Prostate gland (tissue), 2 donors: Measurements from ENCODE around the gene PEX16. TPM values are rescaled to one million over a fixed set of nuclear protein-coding genes. Genes with fewer than 3 reads are reported as not detected.

Experiments used
- DNase-seq: peaks from one replicate; pipeline ENCODE4 v3.0.0-alpha.2; 2019; ENCODE audit warnings: low spot score
- H3K27ac ChIP-seq, 2 donors: fragments of 200-600 bp; sonication (generic); 2 replicates each; pipeline ENCODE4 v1.5.1; 2017 to 2019
- H3K27me3 ChIP-seq: fragments of 200-600 bp; sonication (generic); replicated peaks from 2 replicates; pipeline ENCODE4 v1.5.1; 2019; ENCODE audit not compliant: insufficient read depth
- H3K36me3 ChIP-seq, 2 donors: fragments of 200-600 bp; sonication (generic); 1 replicate in 1 of 2; 2 replicates in 1 of 2; pipeline versions ENCODE4 v1.5.1 to v1.8.1; 2017 to 2019
- H3K4me1 ChIP-seq: fragments of 200-600 bp; sonication (generic); replicated peaks from 2 replicates; pipeline ENCODE4 v1.5.1; 2019
- H3K4me3 ChIP-seq, 2 donors: fragments of 200-600 bp; sonication (generic); 2 replicates each; pipeline ENCODE4 v1.5.1; 2017 to 2019
- H3K9me3 ChIP-seq: fragments of 200-600 bp; sonication (generic); 2 replicates; pipeline ENCODE4 v1.5.1; 2017
- CTCF ChIP-seq, 4 experiments: fragments of 200-600 bp in 2 of 4; fragments of 450-650 bp in 2 of 4; sonication (generic) in 2 of 4; IDR thresholded peaks; 1 replicate in 3 of 4; 2 replicates in 1 of 4; pipeline ENCODE4 v1.5.1; 2016 to 2019; ENCODE audit warnings: antibody characterized with exemption in 4 of 4, mild to moderate bottlenecking in 2 of 4, moderate library complexity in 2 of 4
- POLR2A ChIP-seq: fragments of 450-650 bp; IDR thresholded peaks from one replicate; pipeline ENCODE4 v1.6.1; 2016; ENCODE audit warnings: antibody characterized with exemption, mild to moderate bottlenecking
- POLR2AphosphoS5 ChIP-seq: sonication (generic); formaldehyde crosslinking; IDR thresholded peaks from one replicate; pipeline ENCODE4 v1.6.1; 2017; ENCODE audit warnings: antibody characterized with exemption
- WGBS: methylation state at CpG from one replicate; pipeline ENCODE4 v1.1.5; 2018; 5-methylcytosine and 5-hydroxymethylcytosine counted together
- intact Hi-C: fragments of 100-400 bp; cut with DNase I; formaldehyde crosslinking; loops from one replicate; pipeline ENCODE4 v1.14.2; 2022
- total RNA-seq, 2 donors: library from RNA; depleted of rRNA; stranded (reverse); fragments of >200 nt; gene quantifications; one replicate each; pipeline ENCODE4 v1.1.0, GENCODE V29; 2016

PEX16 gene
- total RNA-seq, 2 donors from 2014 or later: 31.8 to 35.4 TPM

- Histone ChIP-seq H3K27me3 (no peaks in the 10 kb centered on the region), H3K36me3 (no peaks in the 10 kb centered on the region), H3K9me3 (no peaks in the 10 kb centered on the region), H3K4me3 (peak overlapping the region in 1 of 2 donors; percentile 7), H3K4me1 (peaks cover 16% of the 10 kb centered on the region), H3K27ac (peak overlapping the region; percentile 63 to 79)
- intact Hi-C loops: no loop called here
- WGBS: 50% methylated on average over 8 of the region's 8 CpGs
- TF ChIP-seq POLR2AphosphoS5: no peak
- TF ChIP-seq POLR2A: no peak
- TF ChIP-seq CTCF (IDR thresholded peaks at IDR 0.05): no peak
- no peak for DNase-seq
Measured at GRCh38 chr11:45932217-45932616, 14.5 kb upstream of the PEX16 start.

- WGBS: 63% methylated on average over 10 of the region's 10 CpGs
- peak overlapping the region in 1 of 2 donors; percentile 7 for H3K4me3 ChIP-seq
Measured at GRCh38 chr11:45931739-45932138, 14.1 kb upstream of the PEX16 start.

GRCh38 chr11:45930951-45931570, 13.4 kb upstream of the PEX16 start:
- TF ChIP-seq CTCF (IDR thresholded peaks at IDR 0.05) (no peak), POLR2AphosphoS5 (peak; percentile 75), POLR2A (no peak)
- peak overlapping the region; percentile 64 to 79 for H3K27ac ChIP-seq

More at GRCh38 chr11:45931739-45932138, 14.1 kb upstream of the PEX16 start:
- H3K27ac ChIP-seq: peak overlapping the region; percentile 63 to 79
- TF ChIP-seq CTCF (IDR thresholded peaks at IDR 0.05) (no peak), POLR2A (no peak), POLR2AphosphoS5 (no peak)
- no peaks in the 10 kb centered on the region for H3K36me3 ChIP-seq
- H3K9me3 ChIP-seq: no peaks in the 10 kb centered on the region
- intact Hi-C loops: no loop called here
- H3K4me1 ChIP-seq: peaks cover 16% of the 10 kb centered on the region
- H3K27me3 ChIP-seq: no peaks in the 10 kb centered on the region
- no peak for DNase-seq

GRCh38 chr11:45930031-45930794, 12.5 kb upstream of the PEX16 start:
- Histone ChIP-seq H3K4me3 (no peak overlapping the region), H3K4me1 (peaks cover 16% of the 10 kb centered on the region), H3K27me3 (no peaks in the 10 kb centered on the region), H3K36me3 (no peaks in the 10 kb centered on the region), H3K9me3 (no peaks in the 10 kb centered on the region), H3K27ac (peak overlapping the region; percentile 64 to 79)
- intact Hi-C loops: no loop called here
- no peak for DNase-seq
- TF ChIP-seq POLR2AphosphoS5 (no peak), POLR2A (no peak), CTCF (IDR thresholded peaks at IDR 0.05) (no peak)
- WGBS: 39% methylated on average over 14 of the region's 14 CpGs

More at GRCh38 chr11:45930951-45931570, 13.4 kb upstream of the PEX16 start:
- Histone ChIP-seq H3K4me3 (peak overlapping the region in 1 of 2 donors; percentile 7), H3K9me3 (no peaks in the 10 kb centered on the region), H3K4me1 (peaks cover 16% of the 10 kb centered on the region), H3K27me3 (no peaks in the 10 kb centered on the region), H3K36me3 (no peaks in the 10 kb centered on the region)
- peak; percentile 86 for DNase-seq
- WGBS: 55% methylated on average over 8 of the region's 8 CpGs
- intact Hi-C loops: no loop called here
